Esophagus mucosa (tissue), 1 donor: ENCODE data around the gene LRP11. TPM values are rescaled to one million over a fixed set of nuclear protein-coding genes. Genes with fewer than 3 reads are reported as not detected.
"Not testable (repeated sequence)": the region's sequence is repeated elsewhere in the genome, so short reads cannot be mapped to it uniquely, and the experiment has no call there.

Source experiments
- ATAC-seq: fragments of 200-7000 bp; cut with Tn5 transposase; one replicate; pipeline ENCODE4 v1.9.1; 2020
- total RNA-seq: library from RNA; stranded (reverse); gene quantifications from one replicate; pipeline ENCODE4 v1.2.4, GENCODE V29; 2023
- donor health status: DM: yes; HTN: yes; CAD: no.

LRP11 gene, protein sequence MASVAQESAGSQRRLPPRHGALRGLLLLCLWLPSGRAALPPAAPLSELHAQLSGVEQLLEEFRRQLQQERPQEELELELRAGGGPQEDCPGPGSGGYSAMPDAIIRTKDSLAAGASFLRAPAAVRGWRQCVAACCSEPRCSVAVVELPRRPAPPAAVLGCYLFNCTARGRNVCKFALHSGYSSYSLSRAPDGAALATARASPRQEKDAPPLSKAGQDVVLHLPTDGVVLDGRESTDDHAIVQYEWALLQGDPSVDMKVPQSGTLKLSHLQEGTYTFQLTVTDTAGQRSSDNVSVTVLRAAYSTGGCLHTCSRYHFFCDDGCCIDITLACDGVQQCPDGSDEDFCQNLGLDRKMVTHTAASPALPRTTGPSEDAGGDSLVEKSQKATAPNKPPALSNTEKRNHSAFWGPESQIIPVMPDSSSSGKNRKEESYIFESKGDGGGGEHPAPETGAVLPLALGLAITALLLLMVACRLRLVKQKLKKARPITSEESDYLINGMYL
- 41.8 TPM for total RNA-seq

DNA sequence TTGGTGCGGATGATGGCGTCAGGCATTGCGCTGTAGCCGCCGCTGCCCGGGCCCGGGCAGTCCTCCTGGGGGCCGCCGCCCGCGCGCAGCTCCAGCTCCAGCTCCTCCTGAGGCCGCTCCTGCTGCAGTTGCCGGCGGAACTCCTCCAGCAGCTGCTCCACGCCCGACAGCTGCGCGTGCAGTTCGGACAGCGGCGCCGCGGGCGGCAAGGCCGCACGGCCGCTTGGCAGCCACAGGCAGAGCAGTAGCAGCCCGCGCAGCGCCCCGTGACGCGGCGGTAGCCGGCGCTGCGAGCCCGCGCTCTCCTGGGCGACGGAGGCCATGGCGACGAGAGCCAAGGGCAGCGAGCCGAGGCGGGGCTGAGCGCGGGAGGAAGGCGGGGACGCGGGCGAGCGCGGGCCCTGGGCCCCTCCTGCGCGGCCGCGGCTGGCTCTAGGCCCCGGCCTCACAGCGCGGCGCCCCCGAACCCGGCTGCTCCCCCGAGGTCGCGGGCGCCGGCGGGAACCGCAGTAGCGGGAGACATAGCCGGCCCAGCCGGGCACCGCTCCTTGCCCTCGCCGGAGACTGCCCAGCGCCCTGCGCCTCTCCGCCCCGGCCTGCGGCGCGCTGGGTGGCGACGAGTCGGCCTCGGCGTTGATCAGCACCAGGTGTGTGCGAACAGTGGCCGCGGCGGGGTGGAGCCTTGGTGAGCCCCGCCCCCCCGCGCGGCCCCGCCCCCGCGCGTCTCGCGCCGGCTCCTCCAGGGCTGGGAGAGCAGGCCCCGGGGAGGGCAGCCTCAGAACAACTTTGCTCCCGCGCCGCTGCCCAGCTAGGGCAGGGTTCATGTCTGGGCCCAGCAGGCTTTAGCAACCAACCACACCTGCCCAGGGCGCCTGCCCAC is at the start of gene LRP11:
Gene LRP11, minus strand, starts transcription at position 662 of the 880 bp plus-strand sequence. Its CDS starts 339 bp downstream, at position 323.
- ATAC-seq, result peak; percentile 92

DNA sequence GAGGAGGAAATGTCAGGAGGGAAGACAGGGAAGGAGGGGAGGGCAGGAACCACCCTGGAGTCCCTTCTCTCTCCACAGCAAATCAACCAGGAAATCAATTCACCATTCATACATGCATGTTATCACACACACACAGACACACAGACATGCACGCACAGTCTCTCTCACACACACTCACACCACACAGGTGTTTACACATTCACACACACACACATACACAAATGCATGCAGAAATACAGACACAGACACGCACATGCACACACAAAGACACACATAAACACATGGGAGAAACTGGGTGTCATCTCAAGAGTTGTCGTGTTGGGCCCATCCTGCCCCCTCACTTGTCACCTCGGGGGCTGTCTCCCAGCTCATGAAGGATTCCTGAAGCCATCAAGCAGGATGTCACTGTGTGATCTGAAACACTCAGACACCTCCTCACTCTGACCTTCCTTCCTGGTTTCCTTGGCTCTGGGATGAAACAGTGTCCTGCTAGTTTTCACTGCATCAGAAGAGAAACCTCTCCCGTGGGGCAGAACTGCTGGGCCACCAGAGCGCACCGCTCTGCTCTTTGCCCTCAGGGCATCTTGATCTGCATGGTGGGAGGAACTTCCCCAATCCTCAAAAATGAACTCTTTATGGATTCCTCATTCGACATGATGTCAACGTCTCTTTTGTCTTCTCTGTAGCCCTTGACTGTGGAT is 49.5 kb upstream of the LRP11 start:
- ATAC-seq, result no peak

DNA sequence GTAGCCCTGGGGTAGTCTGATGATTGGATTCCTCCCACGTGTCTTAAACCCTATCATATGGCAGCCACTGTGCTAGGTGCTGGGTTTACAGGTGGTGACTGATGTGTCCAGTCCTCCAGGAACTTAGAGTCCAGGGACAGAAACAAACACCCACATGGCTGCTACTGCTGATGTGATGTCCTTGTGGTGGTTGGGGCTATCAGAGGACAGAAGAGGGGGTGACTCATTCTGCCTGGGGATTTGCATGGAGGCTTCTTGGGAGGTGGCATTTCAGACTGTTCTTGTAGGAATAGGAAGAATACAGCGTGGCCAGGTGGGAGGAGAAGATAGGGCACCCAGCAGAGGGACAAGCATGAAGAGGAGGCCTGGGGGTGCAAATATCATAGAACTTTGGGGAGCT is 48.9 kb upstream of the LRP11 start:
- ATAC-seq, result no peak

DNA sequence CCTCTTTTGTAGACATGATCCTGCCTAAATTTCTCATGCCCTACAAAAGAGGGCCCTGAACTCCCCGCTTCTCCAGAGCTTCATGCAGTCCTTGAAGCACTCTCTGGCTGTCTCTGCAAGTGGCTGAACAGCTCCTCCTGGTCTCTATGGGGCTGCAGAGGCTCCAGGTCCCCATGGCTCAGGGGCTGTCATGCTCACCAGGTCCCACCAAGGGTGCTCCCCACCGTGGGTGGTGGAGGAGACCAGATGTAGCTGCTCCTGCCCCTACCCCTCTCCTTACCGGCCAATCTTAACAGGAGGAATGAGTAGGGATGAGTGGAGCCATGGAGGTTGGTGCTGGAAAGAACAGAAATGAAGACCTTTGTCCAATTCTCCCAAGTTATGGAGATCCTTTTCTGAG is 48.5 kb upstream of the LRP11 start:
- ATAC-seq, result not testable (repeated sequence)

DNA sequence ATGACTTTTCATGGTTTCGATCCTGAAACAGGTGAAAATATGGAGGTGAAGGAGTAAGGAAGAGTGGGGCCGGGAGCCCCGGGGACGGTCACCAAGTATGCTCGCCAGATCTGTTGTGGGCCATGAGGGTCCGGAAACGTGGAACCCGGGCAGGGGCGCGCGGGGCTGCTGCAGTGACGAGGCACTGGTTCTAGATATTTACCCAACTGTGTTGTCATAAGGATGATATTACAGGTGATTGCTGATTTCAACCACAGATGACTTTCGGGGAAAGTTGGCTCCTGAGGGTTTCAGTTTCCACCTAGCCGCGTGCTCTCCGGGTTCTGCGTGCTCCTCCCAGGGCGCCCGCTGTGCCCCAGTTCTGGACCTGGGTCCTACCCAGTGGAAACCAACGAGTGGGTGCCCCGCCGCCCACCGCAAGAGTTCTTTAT is 46.6 kb upstream of the LRP11 start:
- no peak for ATAC-seq

DNA sequence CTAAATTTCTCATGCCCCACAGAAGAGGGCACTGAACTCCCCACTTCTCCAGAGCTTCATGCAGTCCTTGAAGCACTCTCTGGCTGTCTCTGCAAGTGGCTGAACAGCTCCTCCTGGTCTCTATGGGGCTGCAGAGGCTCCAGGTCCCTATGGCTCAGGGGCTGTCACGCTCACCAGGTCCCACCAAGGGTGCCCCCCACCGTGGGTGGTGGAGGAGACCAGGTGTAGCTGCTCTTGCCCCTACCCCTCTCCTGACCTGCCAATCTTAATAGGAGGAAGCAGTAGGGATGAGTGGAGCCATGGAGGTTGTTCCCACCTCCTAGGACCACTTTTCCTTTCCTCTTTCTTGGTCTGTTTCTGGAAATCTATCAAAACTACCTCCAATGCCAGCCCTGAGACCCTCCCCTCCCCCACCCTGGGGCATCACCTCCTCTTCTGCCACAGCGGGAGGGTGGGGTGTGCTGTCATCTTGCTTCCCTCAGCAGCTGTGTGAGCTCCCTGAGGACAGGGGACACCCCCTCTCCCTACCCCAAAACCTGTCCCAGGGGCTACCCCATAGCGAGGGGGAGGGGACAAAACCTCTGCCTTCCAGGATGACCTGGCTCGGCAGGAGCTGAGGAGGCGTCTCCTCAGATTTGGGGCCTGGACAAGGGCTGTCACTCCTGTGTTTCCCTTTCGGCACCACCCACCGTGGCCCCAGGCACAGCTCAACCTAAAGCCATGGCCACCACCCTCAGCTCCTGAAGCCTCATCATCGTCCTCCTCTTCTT is 45.7 kb upstream of the LRP11 start:
- ATAC-seq, result no peak

DNA sequence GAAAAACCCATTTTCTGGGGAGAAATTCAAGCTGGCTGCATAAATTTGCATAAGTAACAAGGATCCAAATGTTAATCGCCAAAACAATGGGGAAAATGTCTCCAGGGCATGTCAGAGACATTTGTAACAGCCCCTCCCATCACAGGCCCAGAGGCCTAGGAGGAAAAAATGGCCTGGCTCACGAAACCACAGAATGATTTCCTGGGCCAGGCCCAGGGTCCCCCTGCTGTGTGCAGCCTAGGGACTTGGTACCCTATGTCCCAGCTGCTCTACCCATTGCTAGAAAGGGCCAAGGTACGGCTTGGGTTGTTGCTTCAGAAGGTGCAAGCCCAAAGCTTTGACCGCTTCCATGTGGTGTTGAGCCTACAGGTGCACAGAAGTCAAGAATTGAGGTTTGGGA is 44.3 kb upstream of the LRP11 start:
- ATAC-seq, result not testable (repeated sequence)

DNA sequence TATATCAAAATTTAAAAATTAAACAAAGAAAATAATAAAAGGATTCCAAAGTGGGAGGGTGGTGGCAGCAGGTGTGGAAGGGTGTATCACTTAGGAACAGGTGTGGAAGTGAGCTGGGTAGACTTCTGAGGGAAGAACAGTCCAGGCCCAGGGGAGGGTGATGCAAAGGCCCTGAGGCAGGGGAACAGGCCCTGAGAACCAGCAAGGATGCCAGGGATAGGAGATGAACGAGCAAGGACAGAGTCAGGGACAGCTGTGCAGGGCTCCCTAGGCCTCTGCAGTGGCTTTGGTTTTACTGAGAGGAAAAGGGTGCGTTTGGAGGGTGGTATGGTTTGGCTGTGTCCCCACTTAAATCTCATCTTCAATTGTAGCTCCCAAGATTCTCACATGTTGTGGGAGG is 43.2 kb upstream of the LRP11 start:
- no peak for ATAC-seq

DNA sequence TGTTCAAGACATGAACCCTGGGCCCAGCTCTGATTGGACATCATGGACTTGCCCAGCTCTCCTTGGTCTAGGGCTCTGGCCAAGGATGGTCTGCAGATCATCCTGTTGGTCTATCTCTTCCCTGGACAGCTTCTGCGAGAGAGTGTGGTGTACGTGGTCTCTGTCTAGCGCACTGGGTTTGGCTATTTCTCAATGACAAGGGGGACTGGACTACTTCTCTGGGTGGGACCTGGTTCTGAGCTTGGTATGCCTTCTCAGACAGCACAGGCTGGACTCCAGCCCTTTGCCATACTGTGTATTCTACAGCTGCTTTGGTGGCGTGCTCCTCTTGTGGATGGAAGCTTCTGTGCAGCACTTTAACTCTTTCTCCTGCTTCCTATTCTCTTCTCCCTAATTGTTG is 42.2 kb upstream of the LRP11 start:
- ATAC-seq, result no peak

DNA sequence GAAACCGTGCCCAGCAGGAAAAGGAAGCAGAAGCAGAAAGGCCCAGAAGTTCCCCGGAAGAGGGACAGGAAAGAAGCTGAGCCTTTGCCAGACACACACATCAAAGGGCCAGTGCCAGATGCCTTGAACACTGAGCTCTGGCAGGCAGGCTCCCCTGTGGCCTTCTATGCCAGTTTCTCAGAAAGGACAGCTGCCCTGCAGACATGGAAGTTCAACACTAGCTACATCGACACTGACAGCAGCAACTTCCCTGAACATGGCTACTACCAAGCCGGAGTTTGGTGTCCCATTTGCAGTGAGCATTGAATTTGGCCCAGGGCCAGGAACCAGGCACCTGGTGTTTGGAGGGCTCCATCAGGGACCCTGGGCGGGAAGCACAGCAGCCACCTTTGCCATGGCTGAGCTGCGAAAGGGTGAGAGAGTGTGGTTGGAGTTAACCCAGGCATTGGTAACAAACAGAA is 41.8 kb upstream of the LRP11 start:
- no peak for ATAC-seq

DNA sequence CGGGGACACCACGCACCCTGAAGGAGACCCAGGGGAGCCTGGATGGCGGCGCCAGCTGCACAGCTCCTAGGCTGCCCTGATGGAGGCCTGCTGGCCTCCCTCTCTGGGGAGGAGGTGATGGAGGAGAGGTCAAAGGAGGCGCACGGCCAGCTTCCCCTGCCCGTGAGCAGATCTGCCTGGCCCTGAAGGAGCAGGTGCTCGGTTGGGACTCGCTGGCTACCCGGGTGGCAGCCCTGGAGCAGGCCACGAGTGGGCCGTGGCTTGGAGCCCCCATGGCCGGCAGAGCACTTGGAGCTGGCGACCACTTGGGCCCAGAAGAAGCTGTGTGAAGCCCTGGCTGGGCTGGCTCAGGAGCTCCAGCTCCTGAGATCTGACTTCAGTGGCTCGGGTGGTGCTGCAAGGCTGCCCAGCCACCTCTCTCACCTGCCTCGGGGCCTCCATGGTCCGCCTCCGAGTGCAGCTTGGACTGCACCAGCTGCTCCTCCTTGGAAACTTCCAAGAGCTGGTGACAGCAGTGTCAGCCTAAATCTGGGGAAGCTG is 41.3 kb upstream of the LRP11 start:
- no peak for ATAC-seq

DNA sequence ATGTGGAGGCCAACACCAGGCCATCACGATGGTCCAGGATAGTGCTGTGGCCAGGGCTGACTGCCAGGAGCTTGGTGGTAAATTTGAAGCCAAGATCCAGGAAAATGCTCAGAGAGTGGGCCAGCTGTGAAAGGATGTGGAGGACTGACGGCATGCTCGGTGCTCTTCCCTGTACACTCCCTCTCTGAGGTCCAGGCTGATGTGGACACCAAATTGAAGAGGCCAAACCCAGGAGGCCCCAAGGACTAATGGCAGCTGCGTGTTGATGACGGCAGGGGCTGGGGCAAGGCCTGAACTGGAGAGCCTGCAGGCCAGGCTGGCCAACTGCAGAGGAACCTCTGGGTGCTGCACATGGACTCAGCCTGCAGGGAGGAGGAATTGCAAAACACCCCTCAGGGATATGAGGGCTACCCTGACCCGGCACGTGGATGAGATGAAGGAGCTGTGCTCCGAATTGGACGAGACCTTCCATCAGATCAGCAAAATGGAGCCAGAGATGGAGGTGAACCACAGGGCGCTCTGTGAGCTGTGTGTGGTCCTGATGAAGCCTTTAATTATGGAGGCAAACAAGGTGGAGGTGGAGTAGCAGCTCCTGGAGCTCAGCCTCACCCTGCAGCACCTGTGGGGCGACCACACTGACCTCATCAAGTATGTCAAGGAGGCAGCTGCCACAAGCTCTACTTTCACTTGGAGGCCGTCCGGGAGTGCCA is 40.7 kb upstream of the LRP11 start:
- ATAC-seq, result no peak

DNA sequence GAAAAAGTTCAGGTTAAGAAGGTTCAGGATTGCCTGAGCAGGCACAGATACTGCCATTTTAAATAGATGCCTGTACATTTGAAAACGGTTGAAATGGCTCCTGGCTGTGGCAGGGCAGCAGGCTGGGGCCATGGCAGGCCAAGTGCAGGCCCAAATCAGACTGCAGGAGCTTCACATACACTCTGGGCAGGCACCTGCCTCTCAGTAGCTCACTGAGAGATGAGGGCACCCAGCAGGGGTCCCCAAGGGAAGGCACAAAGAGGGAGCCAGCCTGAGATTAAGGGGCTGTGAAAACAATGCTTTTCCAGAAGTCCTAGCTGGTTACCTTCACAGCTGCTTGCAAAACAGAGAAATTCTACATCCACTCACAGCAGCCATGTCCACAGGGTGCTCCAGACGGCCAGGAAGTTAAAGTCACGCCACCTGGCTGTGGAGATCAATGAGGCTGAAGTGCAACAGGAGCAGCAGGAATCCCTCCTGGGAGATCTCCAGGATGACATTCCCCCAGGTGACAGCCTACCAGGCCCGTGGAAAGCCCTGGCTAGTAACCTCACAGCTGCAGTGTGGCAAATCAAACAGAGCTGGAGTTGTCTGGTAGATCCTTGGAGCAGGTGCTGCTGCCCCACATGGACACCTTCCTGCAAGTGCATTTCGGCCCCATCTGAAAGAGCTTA is 39.9 kb upstream of the LRP11 start:
- ATAC-seq, result no peak

DNA sequence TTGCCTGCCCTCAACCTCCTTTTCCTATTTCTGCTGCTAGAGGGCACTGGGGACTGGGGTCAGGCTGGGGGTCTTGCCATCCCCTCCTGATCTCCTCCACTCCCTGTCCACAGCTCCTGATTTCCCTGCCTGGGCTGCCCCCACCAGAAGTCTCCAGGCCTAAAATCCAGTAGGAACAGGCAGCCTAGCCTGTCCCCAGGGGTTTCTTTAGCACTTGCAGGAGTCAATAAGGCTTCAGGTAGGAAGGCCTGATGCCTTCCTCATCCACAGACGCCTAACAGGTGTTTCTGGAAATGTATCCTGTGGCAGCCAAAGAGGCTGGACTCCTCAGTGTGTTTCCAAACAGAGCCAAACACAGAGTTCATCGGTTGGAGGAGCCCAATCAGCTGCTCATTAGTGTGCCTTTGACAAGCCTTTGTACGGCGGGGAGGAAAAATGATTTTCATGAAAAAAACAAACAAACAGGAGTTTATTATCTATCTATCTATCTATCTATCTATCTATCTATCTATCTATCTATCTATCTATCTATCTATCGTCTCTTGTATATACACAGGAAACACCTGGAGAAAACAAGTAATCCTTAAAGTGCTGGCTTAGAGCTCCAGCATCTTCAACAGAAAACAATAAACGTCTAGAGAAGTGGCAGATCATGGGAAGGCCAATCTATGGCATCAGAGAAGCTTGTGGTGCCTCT is 37.4 kb upstream of the LRP11 start:
- no peak for ATAC-seq

DNA sequence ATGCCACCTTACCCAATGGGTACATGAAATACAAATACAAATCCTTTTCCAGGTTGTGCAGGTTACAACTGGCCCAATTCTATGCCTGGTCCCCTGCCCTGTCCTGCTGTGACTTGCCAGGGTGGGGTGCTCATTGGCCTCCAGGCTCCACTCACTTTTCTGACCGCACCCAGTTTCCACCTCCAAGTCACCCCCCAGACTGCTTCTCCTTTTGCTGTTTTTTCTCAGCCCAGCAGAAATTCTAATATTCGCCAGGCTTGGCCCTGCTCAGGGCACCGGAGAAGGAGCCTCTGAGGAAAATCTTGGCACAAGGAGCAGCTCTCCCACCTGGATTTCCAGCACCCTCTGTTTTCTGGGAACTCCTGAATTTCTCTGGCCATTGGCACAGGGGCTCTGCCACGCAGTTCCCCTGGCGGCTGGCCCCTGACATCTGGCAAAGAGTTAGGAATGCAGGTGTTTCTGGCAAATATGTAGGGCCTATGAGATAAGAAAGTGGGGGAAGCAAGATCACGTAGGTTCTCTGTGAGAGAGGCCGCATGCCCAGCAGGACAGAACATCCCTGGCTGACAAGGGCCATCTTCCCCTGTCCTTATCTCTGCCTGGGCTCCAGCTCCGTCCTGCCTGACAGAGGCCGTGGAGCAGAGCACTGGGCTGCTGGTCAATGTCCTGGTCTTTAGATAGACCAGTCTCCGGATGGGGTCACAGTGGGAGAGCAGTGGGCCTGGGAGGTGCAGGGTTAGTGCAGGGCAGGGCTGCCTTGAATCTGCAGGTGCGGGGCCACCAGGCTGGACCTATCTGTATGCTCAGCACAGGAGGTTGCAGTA is 36.7 kb upstream of the LRP11 start:
- ATAC-seq, result peak; percentile 86

DNA sequence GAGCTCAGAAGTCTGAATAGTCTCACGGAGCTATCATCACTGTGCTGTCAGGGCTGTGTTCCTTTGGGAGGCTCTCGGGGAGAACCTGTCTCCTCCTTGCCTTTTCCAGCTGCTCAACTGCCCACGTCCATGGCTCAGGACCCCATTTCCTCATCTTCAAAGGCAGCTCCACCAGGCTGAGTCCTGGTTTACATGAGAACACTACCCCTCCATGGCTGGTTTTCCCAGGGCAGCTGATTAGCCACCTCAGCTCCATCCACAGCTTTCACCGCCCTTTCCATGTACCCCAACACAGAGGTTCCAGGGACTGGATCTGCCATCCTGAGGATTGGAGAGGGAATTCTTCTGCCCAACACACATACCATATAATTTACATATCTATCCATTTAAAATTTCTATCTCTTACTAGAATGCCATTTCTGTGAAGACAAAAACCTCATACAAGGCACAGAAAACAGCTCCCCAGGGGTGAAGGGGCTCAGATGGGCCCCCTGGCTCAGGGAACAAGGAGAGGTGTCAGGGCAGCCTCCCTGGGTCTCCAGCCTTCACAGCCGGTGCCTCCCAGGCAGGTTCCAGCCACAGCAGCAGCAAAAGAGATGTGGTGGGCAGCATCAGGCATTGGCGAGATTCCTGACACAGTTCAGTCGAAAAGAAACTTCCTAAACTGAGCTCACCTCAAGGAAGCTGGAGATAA is 35.9 kb upstream of the LRP11 start:
- ATAC-seq, result no peak

DNA sequence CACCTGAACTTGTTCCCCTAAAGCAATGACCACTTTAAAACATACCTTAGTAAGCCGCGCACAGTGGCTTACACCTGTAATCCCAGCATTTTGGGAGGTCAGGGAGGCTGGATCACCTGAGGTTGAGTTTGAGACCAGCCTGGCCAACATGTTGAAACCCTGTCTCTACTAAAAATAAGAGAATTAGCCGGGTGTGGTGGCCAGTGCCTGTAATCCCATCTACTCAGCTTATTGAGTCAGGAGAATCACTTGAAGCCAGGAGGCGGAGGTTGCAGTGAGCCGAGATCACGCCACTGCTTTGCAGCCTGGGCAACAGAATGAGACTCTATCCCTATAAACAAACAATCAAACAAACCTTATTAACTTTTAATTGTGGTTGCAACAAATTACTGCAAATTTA is 35.3 kb upstream of the LRP11 start:
- peak; percentile 40 for ATAC-seq

DNA sequence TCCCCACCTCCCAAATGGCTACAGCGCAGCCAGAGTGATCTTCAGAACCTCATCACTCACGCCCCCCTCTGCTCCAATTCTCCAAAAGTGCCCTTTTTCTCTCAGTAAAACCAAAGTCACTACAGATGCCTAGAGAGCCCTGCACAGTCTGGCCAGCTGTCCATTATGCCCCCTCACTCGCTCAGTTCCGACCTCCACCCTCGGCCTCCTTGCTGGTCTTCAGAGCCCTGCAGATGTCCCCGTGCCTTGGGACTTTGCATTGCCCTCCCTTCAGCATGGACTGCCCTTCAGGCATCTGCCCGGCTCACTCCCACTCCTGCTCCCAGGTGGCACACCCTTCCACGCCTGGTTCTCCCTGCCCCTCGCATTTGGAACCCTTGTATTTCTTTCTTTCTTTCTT is 34.8 kb upstream of the LRP11 start:
- ATAC-seq, result no peak
